MM.1S (cell line): ENCODE measurements around the gene SUPT3H.

Experiments used
- EZH2 ChIP-seq: fragments of 300-600 bp; sonication (generic); optimal IDR thresholded peaks from 2 replicates; pipeline ENCODE3; 2017; ENCODE audit warnings: low read depth, mild to moderate bottlenecking, antibody characterized with exemption, low read length, mixed read lengths
- EZH2phosphoT487 ChIP-seq: fragments of 300-600 bp; sonication (generic); IDR thresholded peaks from 2 replicates; pipeline ENCODE4 v1.6.1; 2018; ENCODE audit warnings: antibody characterized with exemption, low read length
- TF ChIP-seq, protein P1 (sequence below): fragments of 300-600 bp; sonication (generic); IDR thresholded peaks from 2 replicates; pipeline ENCODE4 v1.5.1; 2016; ENCODE audit warnings: antibody characterized with exemption, low read length, mixed read lengths

DNA sequence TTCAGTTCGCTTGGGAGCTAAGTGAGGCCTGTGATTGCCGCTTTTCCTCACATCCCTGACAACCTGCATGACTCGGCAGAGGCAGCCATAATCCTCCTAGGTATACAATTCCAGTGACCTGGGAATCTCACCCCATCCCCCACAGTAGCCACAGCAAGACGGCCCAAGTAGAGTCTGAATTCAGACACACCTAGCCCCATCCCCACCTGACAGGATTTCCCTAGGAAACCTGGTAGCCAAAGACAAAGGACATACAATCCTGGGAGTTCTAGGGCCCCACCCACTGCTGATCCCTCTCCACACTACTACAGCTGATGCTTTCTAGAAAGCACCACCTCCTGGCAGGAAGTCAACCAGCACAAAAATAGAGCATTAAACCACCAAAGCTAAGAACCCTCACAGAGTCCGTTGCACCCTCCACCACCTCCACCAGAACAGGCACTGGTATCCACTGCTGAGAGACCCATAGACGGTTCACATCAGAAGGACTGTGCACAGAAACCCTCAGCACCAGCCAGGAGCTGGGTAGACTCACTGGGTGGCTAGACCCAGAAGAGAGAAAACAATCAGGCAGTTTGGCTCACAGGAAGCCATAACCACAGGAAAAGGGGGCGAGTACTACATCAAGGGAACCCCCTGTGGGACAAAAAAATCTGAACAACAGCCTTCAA, 67.5 kb downstream of the SUPT3H start:
- TF ChIP-seq, protein P1, sequence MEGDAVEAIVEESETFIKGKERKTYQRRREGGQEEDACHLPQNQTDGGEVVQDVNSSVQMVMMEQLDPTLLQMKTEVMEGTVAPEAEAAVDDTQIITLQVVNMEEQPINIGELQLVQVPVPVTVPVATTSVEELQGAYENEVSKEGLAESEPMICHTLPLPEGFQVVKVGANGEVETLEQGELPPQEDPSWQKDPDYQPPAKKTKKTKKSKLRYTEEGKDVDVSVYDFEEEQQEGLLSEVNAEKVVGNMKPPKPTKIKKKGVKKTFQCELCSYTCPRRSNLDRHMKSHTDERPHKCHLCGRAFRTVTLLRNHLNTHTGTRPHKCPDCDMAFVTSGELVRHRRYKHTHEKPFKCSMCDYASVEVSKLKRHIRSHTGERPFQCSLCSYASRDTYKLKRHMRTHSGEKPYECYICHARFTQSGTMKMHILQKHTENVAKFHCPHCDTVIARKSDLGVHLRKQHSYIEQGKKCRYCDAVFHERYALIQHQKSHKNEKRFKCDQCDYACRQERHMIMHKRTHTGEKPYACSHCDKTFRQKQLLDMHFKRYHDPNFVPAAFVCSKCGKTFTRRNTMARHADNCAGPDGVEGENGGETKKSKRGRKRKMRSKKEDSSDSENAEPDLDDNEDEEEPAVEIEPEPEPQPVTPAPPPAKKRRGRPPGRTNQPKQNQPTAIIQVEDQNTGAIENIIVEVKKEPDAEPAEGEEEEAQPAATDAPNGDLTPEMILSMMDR = peak; percentile 16; the same call in 1 of the 2 replicates
- no peak for TF ChIP-seq EZH2
- TF ChIP-seq EZH2phosphoT487 = no peak
